ENCODE results near the gene RNF40. TPM values are rescaled to one million over a fixed set of nuclear protein-coding genes. Genes with fewer than 3 reads are reported as not detected.
A peak's percentile ranks its signal among the peaks of the same experiment; 100 is the strongest.

The RNF40 gene
- total RNA-seq, 1 experiment from 2014 or later: 94.0 TPM

DNA sequence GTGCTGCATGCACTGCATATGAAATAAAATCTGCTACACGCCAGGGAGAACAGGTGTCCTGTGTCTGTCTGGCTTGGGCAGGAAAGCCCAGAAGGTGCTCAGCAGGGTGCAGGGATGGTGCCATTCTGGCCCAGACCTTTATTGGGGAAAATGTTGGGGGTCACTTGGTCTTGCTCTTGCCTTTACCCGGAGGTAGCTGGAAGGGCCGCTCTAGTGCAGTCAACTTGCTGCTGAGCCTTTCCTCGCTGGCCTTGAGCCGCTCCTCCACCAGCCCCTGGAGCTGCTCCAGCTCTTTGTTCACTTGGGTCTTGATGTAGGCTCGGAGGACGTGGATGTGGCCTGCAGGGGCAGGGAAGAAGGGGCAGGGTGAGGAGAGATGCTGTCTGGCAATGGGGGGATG, 4.8 kb upstream of the RNF40 start:
- no peak for DNase-seq
- Histone ChIP-seq H3K4me3 (ENCODE audit: low read depth, low read length) (no peak overlapping the region), H3K27me3 (replicated peaks; ENCODE audit: control insufficient read depth, insufficient read depth, low read length) (no peaks in the 10 kb centered on the region), H3K9me3 (no peaks in the 10 kb centered on the region), H3K4me1 (peaks cover 7% of the 10 kb centered on the region; the same call in 1 of the 2 replicates), H3K36me3 (ENCODE audit: control insufficient read depth, insufficient read depth, low read length) (no peaks in the 10 kb centered on the region; the same call in 1 of the 2 replicates)
- TF ChIP-seq, protein P1, sequence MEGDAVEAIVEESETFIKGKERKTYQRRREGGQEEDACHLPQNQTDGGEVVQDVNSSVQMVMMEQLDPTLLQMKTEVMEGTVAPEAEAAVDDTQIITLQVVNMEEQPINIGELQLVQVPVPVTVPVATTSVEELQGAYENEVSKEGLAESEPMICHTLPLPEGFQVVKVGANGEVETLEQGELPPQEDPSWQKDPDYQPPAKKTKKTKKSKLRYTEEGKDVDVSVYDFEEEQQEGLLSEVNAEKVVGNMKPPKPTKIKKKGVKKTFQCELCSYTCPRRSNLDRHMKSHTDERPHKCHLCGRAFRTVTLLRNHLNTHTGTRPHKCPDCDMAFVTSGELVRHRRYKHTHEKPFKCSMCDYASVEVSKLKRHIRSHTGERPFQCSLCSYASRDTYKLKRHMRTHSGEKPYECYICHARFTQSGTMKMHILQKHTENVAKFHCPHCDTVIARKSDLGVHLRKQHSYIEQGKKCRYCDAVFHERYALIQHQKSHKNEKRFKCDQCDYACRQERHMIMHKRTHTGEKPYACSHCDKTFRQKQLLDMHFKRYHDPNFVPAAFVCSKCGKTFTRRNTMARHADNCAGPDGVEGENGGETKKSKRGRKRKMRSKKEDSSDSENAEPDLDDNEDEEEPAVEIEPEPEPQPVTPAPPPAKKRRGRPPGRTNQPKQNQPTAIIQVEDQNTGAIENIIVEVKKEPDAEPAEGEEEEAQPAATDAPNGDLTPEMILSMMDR (IDR thresholded peaks at IDR 0.05; ENCODE audit: insufficient read depth in 1 of 2, low read depth in 1 of 2, low read length in 1 of 2, severe bottlenecking in 1 of 2, unreplicated experiment in 1 of 2): no peak
- peaks cover 4% of the 10 kb centered on the region for H3K4me1 Mint-ChIP-seq (ENCODE audit: low read depth, unreplicated experiment)
- H3K36me3 Mint-ChIP-seq (ENCODE audit: insufficient read depth, unreplicated experiment): peaks cover 59% of the 10 kb centered on the region
- no peaks in the 10 kb centered on the region for H3K27me3 Mint-ChIP-seq (ENCODE audit: insufficient read depth, unreplicated experiment)
- CTCF ChIA-PET: interaction anchor here (0.6 to 1.4 kb wide), 2 partner anchors 18 to 138 kb away, joined by 4 to 10 read pairs; no protein-coding TSS in a partner anchor
- H3K9me3 Mint-ChIP-seq (ENCODE audit: unreplicated experiment): no peaks in the 10 kb centered on the region
- no peak overlapping the region for H3K4me3 Mint-ChIP-seq (ENCODE audit: unreplicated experiment)
- H3K27ac Mint-ChIP-seq (ENCODE audit: unreplicated experiment): no peak overlapping the region
- intact Hi-C loops (cut with micrococcal nuclease; ENCODE audit: unreplicated experiment): no loop called here
- POLR2A ChIA-PET: no interaction called here
- BruUV-seq (replicated peaks): no TSS peak

DNA sequence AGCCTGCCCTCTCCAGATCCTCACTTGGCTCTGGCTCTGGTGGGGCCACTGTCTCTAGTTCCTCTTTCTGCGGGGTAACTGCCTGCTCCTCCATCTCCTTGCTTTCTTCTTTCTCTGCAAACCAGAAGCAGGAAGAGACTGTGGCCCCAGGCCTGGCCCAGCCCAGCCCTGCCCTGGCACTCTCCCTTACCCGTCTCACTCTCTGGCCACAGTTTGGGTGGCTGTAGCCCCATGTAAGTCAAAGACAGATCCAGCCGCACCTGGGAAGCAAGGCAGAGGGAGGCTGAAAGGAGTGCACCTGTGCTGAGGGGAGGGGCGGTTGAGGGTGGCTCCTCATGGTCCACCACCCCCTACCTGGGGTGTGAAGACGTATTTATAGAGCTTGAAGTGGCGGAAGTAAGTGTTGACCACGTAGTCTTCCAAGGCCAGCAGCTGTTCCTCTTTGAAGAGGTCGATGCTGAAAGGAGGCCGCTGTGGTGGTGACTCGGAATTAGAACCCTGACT, 3.1 kb upstream of the RNF40 start:
- no peak overlapping the region for H3K4me3 Mint-ChIP-seq (ENCODE audit: unreplicated experiment)
- Histone ChIP-seq H3K36me3 (ENCODE audit: control insufficient read depth, insufficient read depth, low read length) (no peaks in the 10 kb centered on the region; the same call in 1 of the 2 replicates), H3K9me3 (no peaks in the 10 kb centered on the region), H3K27me3 (replicated peaks; ENCODE audit: control insufficient read depth, insufficient read depth, low read length) (no peaks in the 10 kb centered on the region), H3K4me3 (ENCODE audit: low read depth, low read length) (no peak overlapping the region), H3K4me1 (peaks cover 15% of the 10 kb centered on the region; the same call in 1 of the 2 replicates)
- H3K27me3 Mint-ChIP-seq (ENCODE audit: insufficient read depth, unreplicated experiment): no peaks in the 10 kb centered on the region
- no peak for DNase-seq
- H3K27ac Mint-ChIP-seq (ENCODE audit: unreplicated experiment): no peak overlapping the region
- intact Hi-C loops (cut with micrococcal nuclease; ENCODE audit: unreplicated experiment): no loop called here
- H3K9me3 Mint-ChIP-seq (ENCODE audit: unreplicated experiment): no peaks in the 10 kb centered on the region
- H3K36me3 Mint-ChIP-seq (ENCODE audit: insufficient read depth, unreplicated experiment): peaks cover 57% of the 10 kb centered on the region
- ChIA-PET CTCF (interaction anchor here (0.6 kb wide), 1 partner anchor 186 kb away, joined by 5 read pairs; no protein-coding TSS in a partner anchor), POLR2A (interaction anchor here (0.8 to 1.1 kb wide), 2 partner anchors 10 to 11 kb away, joined by 4 read pairs; partner anchors contain the start of gene PHKG2)
- no TSS peak for BruUV-seq (replicated peaks)
- TF ChIP-seq, protein P1 (IDR thresholded peaks at IDR 0.05; ENCODE audit: insufficient read depth in 1 of 2, low read depth in 1 of 2, low read length in 1 of 2, severe bottlenecking in 1 of 2, unreplicated experiment in 1 of 2): no peak
- H3K4me1 Mint-ChIP-seq (ENCODE audit: low read depth, unreplicated experiment): peaks cover 4% of the 10 kb centered on the region

GRCh38 chr16:30760001-30760559, 2.0 kb upstream of the RNF40 start:
- H3K27me3 ChIP-seq (replicated peaks; ENCODE audit: control insufficient read depth, insufficient read depth, low read length): no peaks in the 10 kb centered on the region

More at GRCh38 chr16:30760001-30760559, 2.0 kb upstream of the RNF40 start:
- H3K4me3 Mint-ChIP-seq (ENCODE audit: unreplicated experiment): peak overlapping the region; percentile 87
- intact Hi-C loops (cut with micrococcal nuclease; ENCODE audit: unreplicated experiment): no loop called here
- CTCF ChIA-PET: interaction anchor here (0.6 kb wide), 1 partner anchor 185 kb away, joined by 5 read pairs; no protein-coding TSS in a partner anchor
- Histone ChIP-seq H3K4me3 (ENCODE audit: low read depth, low read length) (no peak overlapping the region), H3K4me1 (peaks cover 15% of the 10 kb centered on the region; the same call in 1 of the 2 replicates), H3K36me3 (ENCODE audit: control insufficient read depth, insufficient read depth, low read length) (peaks cover 6% of the 10 kb centered on the region), H3K9me3 (no peaks in the 10 kb centered on the region)
- peaks cover 4% of the 10 kb centered on the region for H3K4me1 Mint-ChIP-seq (ENCODE audit: low read depth, unreplicated experiment)
- BruUV-seq (replicated peaks): no TSS peak
- no peak for DNase-seq
- POLR2A ChIA-PET: interaction anchor here (0.6 to 1.1 kb wide), 4 partner anchors 11 to 42 kb away, joined by 3 to 4 read pairs (median 4); partner anchors contain the start of gene PHKG2
- no peaks in the 10 kb centered on the region for H3K27me3 Mint-ChIP-seq (ENCODE audit: insufficient read depth, unreplicated experiment)
- H3K9me3 Mint-ChIP-seq (ENCODE audit: unreplicated experiment): no peaks in the 10 kb centered on the region
- H3K27ac Mint-ChIP-seq (ENCODE audit: unreplicated experiment): peak overlapping the region; percentile 73
- TF ChIP-seq, protein P1 (IDR thresholded peaks at IDR 0.05; ENCODE audit: insufficient read depth in 1 of 2, low read depth in 1 of 2, low read length in 1 of 2, severe bottlenecking in 1 of 2, unreplicated experiment in 1 of 2): no peak
- H3K36me3 Mint-ChIP-seq (ENCODE audit: insufficient read depth, unreplicated experiment): peaks cover 59% of the 10 kb centered on the region
